Omental fat pad (tissue), 4 donors: ENCODE results near the gene GPS2. TPM values are rescaled to one million over a fixed set of nuclear protein-coding genes. Genes with fewer than 3 reads are reported as not detected.
A peak's percentile ranks its signal among the peaks of the same experiment; 100 is the strongest.

Experiments used
- ATAC-seq: fragments of 150-250 bp; one replicate; pipeline ENCODE4 v1.9.1; 2016; ENCODE audit warnings: mild to moderate bottlenecking, moderate library complexity; ENCODE audit not compliant: low FRiP score
- DNase-seq: peaks from one replicate; pipeline ENCODE4 v3.0.0-alpha.2; 2019; ENCODE audit warnings: low spot score
- CTCF ChIP-seq, 3 donors: fragments of 450-650 bp; IDR thresholded peaks; one replicate each; pipeline ENCODE4 v1.5.1; 2016 to 2017; ENCODE audit warnings: antibody characterized with exemption in 3 of 3, mild to moderate bottlenecking in 3 of 3, moderate library complexity in 2 of 3
- total RNA-seq, 4 donors: library from RNA; depleted of rRNA; stranded (reverse); fragments of >200 nt; gene quantifications; one replicate each; pipeline ENCODE4 v1.1.0, GENCODE V29; 2016

The GPS2 gene
- total RNA-seq, 4 donors from 2014 or later, result 49.6 to 91.3 (median 75.9) TPM

GRCh38 chr17:7282752-7283321 is 32.3 kb downstream of the GPS2 start:
- no peak for ATAC-seq
- no peak for TF ChIP-seq CTCF (IDR thresholded peaks at IDR 0.05)
- DNase-seq, result no peak

GRCh38 chr17:7281953-7282751 is 33.0 kb downstream of the GPS2 start:
- ATAC-seq, result no peak
- TF ChIP-seq CTCF (IDR thresholded peaks at IDR 0.05), result no peak
- DNase-seq, result no peak

GRCh38 chr17:7281074-7281952 is 33.8 kb downstream of the GPS2 start, which contains the start of gene SLC2A4:
Gene SLC2A4 (plus strand): TSS chr17:7281718. CDS start chr17:7281935, 217 bp downstream.
- no peak for TF ChIP-seq CTCF (IDR thresholded peaks at IDR 0.05)
- ATAC-seq, result peak; percentile 90
- DNase-seq, result peak; percentile 90

GRCh38 chr17:7280519-7281073 is 34.6 kb downstream of the GPS2 start:
- peak; percentile 70 for DNase-seq
- peak; percentile 82 for ATAC-seq
- TF ChIP-seq CTCF (IDR thresholded peaks at IDR 0.05), result peak in 2 of 3 donors; percentile 30 to 81

- ATAC-seq, result no peak
- DNase-seq, result no peak
- TF ChIP-seq CTCF (IDR thresholded peaks at IDR 0.05), result no peak
Observed at GRCh38 chr17:7279448-7279847, 35.7 kb downstream of the GPS2 start.

- DNase-seq (no peak), ATAC-seq (no peak)
Observed at GRCh38 chr17:7266784-7267183, 48.4 kb downstream of the GPS2 start.

More at GRCh38 chr17:7266784-7267183, 48.4 kb downstream of the GPS2 start:
- no peak for TF ChIP-seq CTCF (IDR thresholded peaks at IDR 0.05)
